ENCODE results near the gene TASOR2. TPM values are rescaled to one million over a fixed set of nuclear protein-coding genes. Genes with fewer than 3 reads are reported as not detected.
A peak's percentile ranks its signal among the peaks of the same experiment; 100 is the strongest.

Gene TASOR2
- total and polyA plus RNA-seq, 8 donors = 6.0 to 362 (median 50.1) TPM

GRCh38 chr10:5652746-5653145, 31.9 kb upstream of the TASOR2 start:
- DNase-seq = no peak
- Histone ChIP-seq H3K4me1 (peaks cover 8 to 41% (median 21%) of the 10 kb centered on the region in 4 donors), H3K36me3 (peaks cover 20 to 44% (median 35%) of the 10 kb centered on the region in 4 donors), H3K27ac (peak overlapping the region in 3 of 5 donors; percentile 38 to 54 (median 48)), H3K9me3 (no peaks in the 10 kb centered on the region), H3K4me3 (no peak overlapping the region), H3K27me3 (no peaks in the 10 kb centered on the region)
- TF ChIP-seq POLR2AphosphoS5 (IDR thresholded peaks at IDR 0.05) = no peak
- 95 to 99% (median 96%) methylated on average over 14 of the region's 14 CpGs for WGBS, 5 donors
- intact Hi-C loops (cut with DNase I; ENCODE audit: low total_unique reads) = no loop called here

- WGBS, 5 donors = 75 to 91% (median 82%) methylated on average over 10 of the region's 10 CpGs
- H3K4me1 ChIP-seq = peaks cover 10 to 48% (median 24%) of the 10 kb centered on the region in 4 donors
- intact Hi-C loops (cut with DNase I; ENCODE audit: low total_unique reads) = no loop called here
- no peak for DNase-seq
- no peaks in the 10 kb centered on the region for H3K9me3 ChIP-seq
- H3K27ac ChIP-seq = no peak overlapping the region
- no peaks in the 10 kb centered on the region for H3K27me3 ChIP-seq
- no peak for TF ChIP-seq POLR2AphosphoS5 (IDR thresholded peaks at IDR 0.05)
- TF ChIP-seq EP300 (IDR thresholded peaks at IDR 0.05) = no peak
- TF ChIP-seq CTCF (IDR thresholded peaks at IDR 0.05) = no peak
- no peak for TF ChIP-seq POLR2A (IDR thresholded peaks at IDR 0.05)
- no peak overlapping the region for H3K4me3 ChIP-seq
- H3K36me3 ChIP-seq = peaks cover 14 to 29% (median 21%) of the 10 kb centered on the region in 4 donors
Observed at GRCh38 chr10:5654218-5654755, 30.4 kb upstream of the TASOR2 start.

- intact Hi-C loops (cut with DNase I; ENCODE audit: low total_unique reads) = no loop called here
- TF ChIP-seq POLR2A (IDR thresholded peaks at IDR 0.05) = no peak
- TF ChIP-seq CTCF (IDR thresholded peaks at IDR 0.05) = no peak
- TF ChIP-seq EP300 (IDR thresholded peaks at IDR 0.05) = no peak
- TF ChIP-seq POLR2AphosphoS5 (IDR thresholded peaks at IDR 0.05) = no peak
- no peaks in the 10 kb centered on the region for H3K9me3 ChIP-seq
- 29 to 63% (median 41%) methylated on average over 3 of the region's 3 CpGs for WGBS, 5 donors
- H3K27ac ChIP-seq = no peak overlapping the region
- DNase-seq = peak in 1 of 2 donors; percentile 30
- no peaks in the 10 kb centered on the region for H3K27me3 ChIP-seq
- H3K4me3 ChIP-seq = no peak overlapping the region
- peaks cover 18 to 56% (median 32%) of the 10 kb centered on the region in 4 donors for H3K4me1 ChIP-seq
- peaks cover 9 to 21% (median 14%) of the 10 kb centered on the region in 4 donors for H3K36me3 ChIP-seq
Observed at GRCh38 chr10:5655121-5655520, 29.5 kb upstream of the TASOR2 start.

DNA sequence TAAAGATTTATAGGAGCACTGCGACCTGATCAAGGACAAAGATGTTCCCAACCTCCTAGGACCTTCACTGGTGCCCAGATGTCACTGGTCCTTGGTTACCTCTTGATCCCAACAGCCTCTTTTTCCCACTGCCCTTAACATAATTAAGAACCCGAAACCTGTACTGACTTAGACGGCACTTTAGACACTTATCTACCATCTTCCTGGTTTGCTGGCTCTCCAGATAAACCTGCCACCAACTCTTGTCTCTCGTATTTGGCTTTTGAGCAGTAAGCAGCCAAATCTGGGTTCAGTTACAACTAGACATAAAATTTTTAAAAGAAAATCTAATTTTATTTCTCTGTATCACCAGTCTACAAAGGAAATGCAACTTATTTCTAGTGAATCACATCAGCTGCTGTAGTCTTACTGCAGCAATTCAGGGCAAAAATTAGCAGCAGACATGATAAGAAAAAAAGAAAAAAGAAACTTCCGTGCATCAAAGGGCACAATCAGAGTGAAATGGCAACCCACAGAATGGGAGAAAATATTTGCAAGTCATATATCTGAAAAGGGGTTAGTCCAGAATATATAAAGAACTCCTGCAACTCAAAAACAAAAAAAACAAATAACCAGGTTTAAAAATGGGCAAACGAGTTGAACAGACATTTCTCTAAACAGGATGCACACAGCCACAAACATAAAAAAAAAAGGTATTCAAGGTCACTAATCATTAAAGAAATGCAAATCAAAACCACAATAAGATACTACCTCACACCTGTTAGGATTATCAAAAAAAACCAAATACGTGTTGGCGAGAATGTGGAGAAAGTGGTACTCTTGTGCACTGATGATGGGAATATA, 27.7 kb upstream of the TASOR2 start:
- H3K4me1 ChIP-seq = peaks cover 20 to 49% (median 32%) of the 10 kb centered on the region in 4 donors
- intact Hi-C loops (cut with DNase I; ENCODE audit: low total_unique reads) = no loop called here

More for the DNA sequence above, 27.7 kb upstream of the TASOR2 start:
- H3K27me3 ChIP-seq = no peaks in the 10 kb centered on the region
- no peak for TF ChIP-seq POLR2A (IDR thresholded peaks at IDR 0.05)
- no peak for TF ChIP-seq EP300 (IDR thresholded peaks at IDR 0.05)
- no peak for TF ChIP-seq POLR2AphosphoS5 (IDR thresholded peaks at IDR 0.05)
- no peak for TF ChIP-seq CTCF (IDR thresholded peaks at IDR 0.05)
- WGBS, 5 donors = 73 to 82% (median 81%) methylated on average over 8 of the region's 8 CpGs
- H3K27ac ChIP-seq = no peak overlapping the region
- no peaks in the 10 kb centered on the region for H3K9me3 ChIP-seq
- H3K4me3 ChIP-seq = no peak overlapping the region
- H3K36me3 ChIP-seq = peaks cover 0 to 7% (median 3%) of the 10 kb centered on the region in 4 donors
- DNase-seq = no peak

Measured in stomach (tissue), 9 donors.